PFSK-1 (cell line): Measurements from ENCODE around the gene RPRML.

Source experiments
- FOXP2 ChIP-seq: optimal IDR thresholded peaks from 2 replicates; pipeline ENCODE3; 2011; ENCODE audit warnings: borderline replicate concordance, control low read depth, inconsistent platforms; ENCODE audit not compliant: insufficient read depth; ENCODE audit errors: extremely low read length, extremely low read depth
- POLR2AphosphoS5 ChIP-seq: IDR thresholded peaks from 2 replicates; pipeline ENCODE4 v1.6.1; 2012; ENCODE audit warnings: low read depth, mild to moderate bottlenecking, control low read depth, low read length, moderate library complexity
- SIN3A ChIP-seq: IDR thresholded peaks from 2 replicates; pipeline ENCODE4 v1.6.1; 2012; ENCODE audit warnings: mild to moderate bottlenecking, low read length, moderate library complexity, borderline replicate concordance; ENCODE audit not compliant: insufficient read depth
- TAF1 ChIP-seq: IDR thresholded peaks from 2 replicates; pipeline ENCODE4 v1.6.1; 2012; ENCODE audit warnings: low read length, control low read depth, borderline replicate concordance; ENCODE audit not compliant: insufficient read depth
- TF ChIP-seq, protein P1 (sequence below), 2 experiments: IDR thresholded peaks; 2 replicates each; pipeline versions ENCODE4 v1.6.1 to v1.8.0; 2011 to 2012; ENCODE audit warnings: low read depth in 2 of 2, low read length in 2 of 2, control low read depth in 1 of 2, inconsistent platforms in 1 of 2, mild to moderate bottlenecking in 1 of 2, moderate library complexity in 1 of 2; ENCODE audit not compliant: insufficient read depth in 1 of 2

The RPRML gene

DNA sequence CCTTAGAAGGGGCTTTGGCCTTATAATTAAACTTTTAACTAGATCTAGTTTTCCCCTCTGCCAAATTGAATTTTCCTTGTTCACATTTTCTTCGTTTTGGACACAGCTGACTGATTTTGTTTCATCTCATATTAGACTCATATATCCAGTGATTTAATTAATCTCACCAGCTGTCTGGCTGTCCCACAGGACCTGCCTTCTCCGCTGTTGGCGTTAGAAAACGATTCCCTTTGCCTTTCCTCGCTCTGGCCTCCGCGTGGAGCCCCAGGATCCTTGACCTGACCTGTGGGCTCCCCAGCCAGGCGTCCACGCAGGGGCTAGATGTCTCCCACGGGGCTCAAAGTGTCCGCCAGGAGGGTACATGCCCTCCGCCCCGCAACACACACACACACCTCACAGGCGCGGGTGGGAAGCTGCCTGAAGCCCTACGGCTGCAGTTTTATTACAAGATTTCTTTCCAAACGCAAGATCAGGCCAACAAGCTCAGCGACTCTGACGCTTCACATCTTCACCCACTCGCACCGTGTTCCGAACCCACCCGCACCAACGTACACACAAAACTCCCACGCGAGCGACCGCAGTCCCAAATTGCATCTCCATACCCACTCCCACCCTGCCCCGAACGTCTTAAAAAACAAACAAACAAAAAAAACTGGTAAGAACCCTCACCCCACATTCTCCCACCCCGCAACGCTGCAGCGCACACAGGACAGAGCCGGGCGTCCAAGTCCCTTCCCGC lies 1.1 kb downstream of the RPRML start:
- TF ChIP-seq, protein P1, sequence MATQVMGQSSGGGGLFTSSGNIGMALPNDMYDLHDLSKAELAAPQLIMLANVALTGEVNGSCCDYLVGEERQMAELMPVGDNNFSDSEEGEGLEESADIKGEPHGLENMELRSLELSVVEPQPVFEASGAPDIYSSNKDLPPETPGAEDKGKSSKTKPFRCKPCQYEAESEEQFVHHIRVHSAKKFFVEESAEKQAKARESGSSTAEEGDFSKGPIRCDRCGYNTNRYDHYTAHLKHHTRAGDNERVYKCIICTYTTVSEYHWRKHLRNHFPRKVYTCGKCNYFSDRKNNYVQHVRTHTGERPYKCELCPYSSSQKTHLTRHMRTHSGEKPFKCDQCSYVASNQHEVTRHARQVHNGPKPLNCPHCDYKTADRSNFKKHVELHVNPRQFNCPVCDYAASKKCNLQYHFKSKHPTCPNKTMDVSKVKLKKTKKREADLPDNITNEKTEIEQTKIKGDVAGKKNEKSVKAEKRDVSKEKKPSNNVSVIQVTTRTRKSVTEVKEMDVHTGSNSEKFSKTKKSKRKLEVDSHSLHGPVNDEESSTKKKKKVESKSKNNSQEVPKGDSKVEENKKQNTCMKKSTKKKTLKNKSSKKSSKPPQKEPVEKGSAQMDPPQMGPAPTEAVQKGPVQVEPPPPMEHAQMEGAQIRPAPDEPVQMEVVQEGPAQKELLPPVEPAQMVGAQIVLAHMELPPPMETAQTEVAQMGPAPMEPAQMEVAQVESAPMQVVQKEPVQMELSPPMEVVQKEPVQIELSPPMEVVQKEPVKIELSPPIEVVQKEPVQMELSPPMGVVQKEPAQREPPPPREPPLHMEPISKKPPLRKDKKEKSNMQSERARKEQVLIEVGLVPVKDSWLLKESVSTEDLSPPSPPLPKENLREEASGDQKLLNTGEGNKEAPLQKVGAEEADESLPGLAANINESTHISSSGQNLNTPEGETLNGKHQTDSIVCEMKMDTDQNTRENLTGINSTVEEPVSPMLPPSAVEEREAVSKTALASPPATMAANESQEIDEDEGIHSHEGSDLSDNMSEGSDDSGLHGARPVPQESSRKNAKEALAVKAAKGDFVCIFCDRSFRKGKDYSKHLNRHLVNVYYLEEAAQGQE (IDR thresholded peaks at IDR 0.05; ENCODE audit: insufficient read depth in 1 of 2, low read depth in 2 of 2, low read length in 2 of 2): no peak
- TF ChIP-seq FOXP2: no peak
- no peak for TF ChIP-seq TAF1
- no peak for TF ChIP-seq SIN3A
- no peak for TF ChIP-seq POLR2AphosphoS5

DNA sequence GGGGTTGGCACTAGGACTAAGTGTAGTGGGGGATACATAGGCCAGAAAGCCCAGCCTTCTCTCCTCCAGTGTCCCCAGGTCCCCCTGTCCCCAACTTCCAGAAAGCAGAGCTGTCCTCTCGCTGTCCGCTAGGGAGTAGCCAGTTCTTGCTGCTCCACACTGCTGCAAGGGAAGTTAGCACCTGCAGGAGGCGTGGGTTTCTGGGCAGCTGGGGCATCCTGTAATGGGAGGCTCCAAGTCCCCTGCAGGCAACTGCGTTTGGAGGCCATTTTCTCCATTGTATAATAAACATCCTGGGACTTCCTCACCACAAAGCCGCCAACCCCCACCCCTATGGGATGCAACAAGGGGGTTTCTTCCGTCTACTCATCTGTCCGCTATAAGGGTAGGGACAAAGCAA lies 1.7 kb downstream of the RPRML start:
- no peak for TF ChIP-seq TAF1
- TF ChIP-seq, protein P1 (IDR thresholded peaks at IDR 0.05; ENCODE audit: insufficient read depth in 1 of 2, low read depth in 2 of 2, low read length in 2 of 2): no peak
- no peak for TF ChIP-seq SIN3A
- no peak for TF ChIP-seq FOXP2
- no peak for TF ChIP-seq POLR2AphosphoS5

DNA sequence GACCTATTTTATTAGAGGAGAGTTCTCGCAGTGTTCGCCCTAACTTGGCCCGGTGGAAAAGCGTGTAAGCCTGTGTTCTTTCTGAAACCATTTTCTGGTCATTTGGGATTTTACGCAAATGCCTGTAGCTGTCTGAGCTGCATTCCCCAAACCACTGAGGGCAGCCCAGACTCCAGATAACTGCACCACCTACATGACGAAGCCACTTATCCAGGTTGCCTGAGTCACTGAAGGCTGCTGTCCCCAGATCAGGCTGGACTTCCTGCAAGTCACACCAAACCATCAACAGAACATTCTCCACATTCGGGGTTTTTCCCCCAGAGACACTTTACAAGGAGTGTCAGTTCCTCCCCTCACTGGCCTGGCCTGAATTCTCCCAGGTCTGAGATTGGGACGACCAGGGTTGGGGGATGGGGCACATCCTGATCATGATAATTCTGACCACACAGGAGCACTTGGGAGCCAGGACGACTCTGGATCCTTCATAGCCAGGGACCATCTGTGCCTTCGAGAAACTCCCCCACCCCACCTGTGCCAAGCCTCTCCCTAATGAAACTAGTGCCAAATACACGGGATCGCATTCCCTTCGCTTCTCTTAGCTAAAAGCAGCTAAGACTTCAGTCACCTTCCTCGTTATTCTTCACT lies 2.3 kb downstream of the RPRML start:
- TF ChIP-seq, protein P1 (IDR thresholded peaks at IDR 0.05; ENCODE audit: insufficient read depth in 1 of 2, low read depth in 2 of 2, low read length in 2 of 2): no peak
- no peak for TF ChIP-seq POLR2AphosphoS5
- no peak for TF ChIP-seq TAF1
- TF ChIP-seq SIN3A: no peak
- no peak for TF ChIP-seq FOXP2

DNA sequence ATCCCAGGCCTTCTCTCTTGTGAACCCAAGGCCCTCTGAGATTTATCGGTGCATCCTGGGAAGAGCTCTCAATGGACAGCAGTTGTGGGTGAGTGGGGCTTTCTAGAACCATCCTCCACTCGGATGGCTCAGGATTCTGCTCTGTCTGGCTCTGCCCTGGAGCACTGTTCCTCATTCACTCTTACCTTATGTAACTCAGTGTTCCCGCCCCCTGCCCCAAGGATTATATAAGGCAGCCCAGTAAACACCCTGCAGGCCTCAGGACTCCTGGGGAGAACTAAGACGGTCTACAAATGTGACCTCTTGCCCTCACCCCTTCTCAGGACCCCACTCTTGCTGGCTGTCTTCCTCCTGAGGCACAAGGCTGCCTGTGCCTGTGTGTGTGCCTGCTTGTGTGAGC lies 3.8 kb downstream of the RPRML start:
- no peak for TF ChIP-seq TAF1
- TF ChIP-seq POLR2AphosphoS5: no peak
- TF ChIP-seq FOXP2: no peak
- TF ChIP-seq, protein P1 (IDR thresholded peaks at IDR 0.05; ENCODE audit: insufficient read depth in 1 of 2, low read depth in 2 of 2, low read length in 2 of 2): no peak
- TF ChIP-seq SIN3A: no peak
